ENCODE data around the gene ADAMTS9. TPM values are rescaled to one million over a fixed set of nuclear protein-coding genes. Genes with fewer than 3 reads are reported as not detected.

ADAMTS9 gene
- total and polyA plus RNA-seq, 10 donors = 9.1 to 112 (median 34.8) TPM

- H3K27ac ChIP-seq = no peak overlapping the region
- no peak for TF ChIP-seq POLR2AphosphoS5 (IDR thresholded peaks at IDR 0.05)
- TF ChIP-seq POLR2A (IDR thresholded peaks at IDR 0.05) = no peak
- no peak for TF ChIP-seq CTCF (IDR thresholded peaks at IDR 0.05 in 8 of 11, conservative IDR thresholded peaks at IDR 0.05 in 3 of 11)
- H3K4me3 ChIP-seq = no peak overlapping the region
- H3K9me3 ChIP-seq = peaks cover 0 to 13% (median 0%) of the 10 kb centered on the region in 8 donors
- H3K36me3 ChIP-seq = peaks cover 0 to 44% (median 2%) of the 10 kb centered on the region in 6 donors
- no peak for DNase-seq
- WGBS, 5 donors = 85 to 96% (median 91%) methylated on average over 6 of the region's 6 CpGs
- no peaks in the 10 kb centered on the region for H3K4me1 ChIP-seq
- intact Hi-C loops (cut with DNase I; ENCODE audit: low total_unique reads) = no loop called here
- no peaks in the 10 kb centered on the region for H3K27me3 ChIP-seq (replicated peaks in 1 of 7)
These were observed 169.3 kb downstream of the ADAMTS9 start for GRCh38 chr3:64518496-64518895.

DNA sequence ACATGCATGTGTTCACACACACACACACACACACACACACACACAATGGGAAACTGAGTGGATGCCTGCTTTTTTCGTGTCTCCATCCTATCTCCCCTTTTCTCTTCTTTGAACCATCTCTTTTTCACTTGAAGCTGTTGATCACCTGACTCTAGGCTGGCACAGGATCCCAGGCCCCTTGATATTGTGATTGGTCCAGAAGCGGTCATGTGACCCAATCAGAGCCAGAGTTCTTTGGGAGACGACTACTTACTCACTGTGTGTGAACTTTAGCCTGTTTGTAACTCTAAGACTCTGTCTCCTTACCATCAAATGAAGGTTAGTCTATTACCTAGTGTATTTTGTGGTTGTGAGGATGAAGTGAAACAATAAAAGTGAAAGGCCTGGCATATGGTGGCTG is 172.9 kb downstream of the ADAMTS9 start:
- TF ChIP-seq CTCF (IDR thresholded peaks at IDR 0.05 in 8 of 11, conservative IDR thresholded peaks at IDR 0.05 in 3 of 11) (no peak), POLR2AphosphoS5 (IDR thresholded peaks at IDR 0.05) (no peak), POLR2A (IDR thresholded peaks at IDR 0.05) (no peak)
- H3K9me3 ChIP-seq = no peaks in the 10 kb centered on the region
- no peak for DNase-seq
- no peak overlapping the region for H3K27ac ChIP-seq
- H3K4me1 ChIP-seq = no peaks in the 10 kb centered on the region
- peaks cover 0 to 25% (median 2%) of the 10 kb centered on the region in 6 donors for H3K36me3 ChIP-seq
- H3K4me3 ChIP-seq = no peak overlapping the region
- intact Hi-C loops (cut with DNase I; ENCODE audit: low total_unique reads) = no loop called here
- 73 to 86% (median 84%) methylated on average over 3 of the region's 3 CpGs for WGBS, 5 donors
- no peaks in the 10 kb centered on the region for H3K27me3 ChIP-seq (replicated peaks in 1 of 7)

DNA sequence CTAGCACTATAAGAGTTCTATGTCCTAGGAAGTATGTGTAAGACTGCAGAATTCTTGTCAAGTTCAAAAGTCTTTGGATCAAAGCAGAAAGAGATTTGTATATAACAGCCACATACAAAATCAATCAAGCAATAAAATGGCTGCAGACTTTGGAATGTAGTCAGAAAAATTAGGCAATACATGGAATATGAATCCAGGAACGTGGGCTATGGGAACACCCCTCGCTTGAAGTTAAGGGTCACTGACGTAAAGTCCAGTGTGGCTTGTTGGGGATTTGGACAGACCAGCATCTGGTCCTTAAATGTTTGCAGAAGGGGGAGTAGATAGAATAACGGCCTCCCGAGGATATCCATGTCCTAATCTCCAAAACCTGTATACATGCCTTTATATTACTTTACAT is 178.6 kb downstream of the ADAMTS9 start:
- no peak for DNase-seq
- Histone ChIP-seq H3K4me3 (no peak overlapping the region), H3K9me3 (peaks cover 0 to 4% (median 0%) of the 10 kb centered on the region in 8 donors), H3K27me3 (replicated peaks in 1 of 7) (peaks cover 0 to 22% (median 0%) of the 10 kb centered on the region in 7 donors), H3K36me3 (no peaks in the 10 kb centered on the region), H3K27ac (no peak overlapping the region), H3K4me1 (peaks cover 0 to 9% (median 0%) of the 10 kb centered on the region in 6 donors)
- intact Hi-C loops (cut with DNase I; ENCODE audit: low total_unique reads) = no loop called here
- TF ChIP-seq POLR2AphosphoS5 (IDR thresholded peaks at IDR 0.05) (no peak), CTCF (IDR thresholded peaks at IDR 0.05 in 8 of 11, conservative IDR thresholded peaks at IDR 0.05 in 3 of 11) (no peak), POLR2A (IDR thresholded peaks at IDR 0.05) (no peak)
- WGBS, 5 donors = 70 to 80% (median 78%) methylated on average over 5 of the region's 5 CpGs

DNA sequence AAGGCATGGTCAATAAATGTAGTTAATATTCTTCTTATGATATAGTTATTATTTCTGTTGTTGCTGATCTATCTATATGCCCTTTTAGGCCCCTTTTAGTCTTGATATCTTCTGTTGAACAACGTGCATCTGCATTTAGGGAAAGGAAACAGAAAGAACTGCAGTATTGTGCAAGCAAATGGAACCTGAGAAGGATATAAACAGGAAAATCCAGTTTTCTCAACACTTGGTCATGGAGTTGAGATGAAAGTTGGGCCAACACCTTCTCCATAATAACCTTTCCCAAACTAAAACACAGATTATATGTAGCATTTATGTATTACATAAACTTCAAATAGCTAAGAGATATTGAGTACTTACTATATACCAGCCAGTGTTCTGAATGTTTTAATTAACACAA is 179.7 kb downstream of the ADAMTS9 start:
- peaks cover 0 to 9% (median 0%) of the 10 kb centered on the region in 6 donors for H3K4me1 ChIP-seq
- H3K27me3 ChIP-seq (replicated peaks in 1 of 7) = peaks cover 0 to 30% (median 0%) of the 10 kb centered on the region in 7 donors
- H3K36me3 ChIP-seq = no peaks in the 10 kb centered on the region
- no peak overlapping the region for H3K27ac ChIP-seq
- WGBS, 5 donors = 51 to 75% (median 64%) methylated on average over 1 of the region's 1 CpG
- DNase-seq = no peak
- intact Hi-C loops (cut with DNase I; ENCODE audit: low total_unique reads) = no loop called here
- TF ChIP-seq POLR2AphosphoS5 (IDR thresholded peaks at IDR 0.05) (no peak), CTCF (IDR thresholded peaks at IDR 0.05 in 8 of 11, conservative IDR thresholded peaks at IDR 0.05 in 3 of 11) (no peak), POLR2A (IDR thresholded peaks at IDR 0.05) (no peak)
- no peak overlapping the region for H3K4me3 ChIP-seq
- H3K9me3 ChIP-seq = peaks cover 0 to 4% (median 0%) of the 10 kb centered on the region in 8 donors
